Astrocyte (in vitro differentiated cells and primary cell): ENCODE results near the gene MREG. TPM values are rescaled to one million over a fixed set of nuclear protein-coding genes. Genes with fewer than 3 reads are reported as not detected.

Experiments
- DNase-seq: peaks from one replicate; pipeline ENCODE4 v3.0.0-alpha.2; 2010; ENCODE audit warnings: low read depth
- FAIRE-seq: peaks from 2 replicates; lab custom pipeline; 2011; peaks lifted over from hg19 to GRCh38; lab: Jason Lieb, UNC
- H2AFZ ChIP-seq: 2 replicates; pipeline ENCODE4 v1.6.0; 2012; ENCODE audit warnings: low read depth, low read length, inconsistent platforms
- H3K27ac ChIP-seq: 2 replicates; pipeline ENCODE4 v1.5.1; 2011; ENCODE audit warnings: low read depth, low read length, inconsistent platforms
- H3K27me3 ChIP-seq: 2 replicates; pipeline ENCODE4 v1.6.0; 2011; ENCODE audit warnings: low read length, inconsistent platforms; ENCODE audit not compliant: insufficient read depth
- H3K36me3 ChIP-seq: 2 replicates; pipeline ENCODE4 v1.5.1; 2011; ENCODE audit warnings: low read length, inconsistent platforms; ENCODE audit not compliant: insufficient read depth
- H3K4me1 ChIP-seq: 2 replicates; pipeline ENCODE4 v1.5.1; 2011; ENCODE audit warnings: low read length, inconsistent platforms; ENCODE audit not compliant: insufficient read depth
- H3K4me2 ChIP-seq: 2 replicates; pipeline ENCODE4 v1.6.0; 2012; ENCODE audit warnings: low read length, inconsistent platforms
- H3K4me3 ChIP-seq: 2 replicates; pipeline ENCODE4 v1.5.1; 2011; ENCODE audit warnings: low read depth, mild to moderate bottlenecking, low read length, inconsistent platforms; ENCODE audit not compliant: insufficient read depth
- H3K79me2 ChIP-seq: 2 replicates; pipeline ENCODE4 v1.6.0; 2012; ENCODE audit warnings: mild to moderate bottlenecking, low read length, inconsistent platforms; ENCODE audit not compliant: insufficient read depth
- H3K9ac ChIP-seq: 2 replicates; pipeline ENCODE4 v1.6.0; 2012; ENCODE audit warnings: mild to moderate bottlenecking, low read length, inconsistent platforms
- H3K9me3 ChIP-seq: 2 replicates; pipeline ENCODE4 v1.5.1; 2012; ENCODE audit warnings: low read depth, mild to moderate bottlenecking, low read length, inconsistent platforms; ENCODE audit not compliant: insufficient read depth
- H4K20me1 ChIP-seq: 2 replicates; pipeline ENCODE4 v1.6.0; 2012; ENCODE audit warnings: low read length, inconsistent platforms; ENCODE audit not compliant: insufficient read depth
- H3K27ac Mint-ChIP-seq: one replicate; pipeline ENCODE4 v1.8.0; 2021; ENCODE audit warnings: mild to moderate bottlenecking, mixed read lengths; ENCODE audit not compliant: unreplicated experiment
- H3K27me3 Mint-ChIP-seq: one replicate; pipeline ENCODE4 v1.8.0; 2021; ENCODE audit warnings: low read depth, mixed read lengths; ENCODE audit not compliant: unreplicated experiment
- H3K36me3 Mint-ChIP-seq: one replicate; pipeline ENCODE4 v1.8.0; 2021; ENCODE audit warnings: low read depth, mixed read lengths; ENCODE audit not compliant: unreplicated experiment
- H3K4me1 Mint-ChIP-seq: one replicate; pipeline ENCODE4 v1.8.0; 2021; ENCODE audit warnings: low read depth, mixed read lengths; ENCODE audit not compliant: unreplicated experiment
- H3K4me3 Mint-ChIP-seq: one replicate; pipeline ENCODE4 v1.8.0; 2021; ENCODE audit warnings: mild to moderate bottlenecking, moderate library complexity, mixed read lengths; ENCODE audit not compliant: unreplicated experiment
- H3K9me3 Mint-ChIP-seq: one replicate; pipeline ENCODE4 v1.8.0; 2021; ENCODE audit warnings: mild to moderate bottlenecking, mixed read lengths; ENCODE audit not compliant: unreplicated experiment
- EZH2 ChIP-seq: IDR thresholded peaks from 2 replicates; pipeline ENCODE4 v1.6.1; 2012; ENCODE audit warnings: mild to moderate bottlenecking, low read length, inconsistent platforms; ENCODE audit not compliant: insufficient read depth
- total RNA-seq: library from RNA; stranded (reverse); gene quantifications from 2 replicates; pipeline ENCODE4 v1.2.1, GENCODE V29; 2021
- TF ChIP-seq, protein P1 (sequence below): IDR thresholded peaks from 2 replicates; pipeline ENCODE4 v1.5.1; 2011; ENCODE audit warnings: low read depth, mild to moderate bottlenecking, inconsistent platforms, low read length, moderate library complexity; ENCODE audit not compliant: insufficient read depth

Gene MREG
- total RNA-seq, 1 donor from 2014 or later, result 7.8 TPM

DNA sequence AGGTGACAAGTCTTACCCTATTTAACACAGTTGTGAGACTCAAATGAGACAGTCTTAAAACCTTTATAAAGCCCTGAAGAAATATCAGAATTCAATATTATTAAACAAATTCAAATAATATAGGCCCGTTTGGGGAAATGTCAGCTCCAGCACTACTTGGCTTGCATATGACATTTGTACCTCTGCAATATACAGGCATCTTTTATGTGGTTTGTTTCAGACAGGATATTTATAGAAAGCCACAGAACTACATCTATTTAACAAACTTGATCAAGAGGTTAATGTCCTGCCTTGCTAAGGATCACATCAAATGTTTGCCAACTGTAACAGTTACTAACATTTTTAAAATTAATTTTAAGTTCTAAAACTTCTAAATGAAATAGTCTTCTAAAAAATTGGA is 3.2 kb upstream of the MREG start:
- no peak overlapping the region for H3K27ac ChIP-seq

DNA sequence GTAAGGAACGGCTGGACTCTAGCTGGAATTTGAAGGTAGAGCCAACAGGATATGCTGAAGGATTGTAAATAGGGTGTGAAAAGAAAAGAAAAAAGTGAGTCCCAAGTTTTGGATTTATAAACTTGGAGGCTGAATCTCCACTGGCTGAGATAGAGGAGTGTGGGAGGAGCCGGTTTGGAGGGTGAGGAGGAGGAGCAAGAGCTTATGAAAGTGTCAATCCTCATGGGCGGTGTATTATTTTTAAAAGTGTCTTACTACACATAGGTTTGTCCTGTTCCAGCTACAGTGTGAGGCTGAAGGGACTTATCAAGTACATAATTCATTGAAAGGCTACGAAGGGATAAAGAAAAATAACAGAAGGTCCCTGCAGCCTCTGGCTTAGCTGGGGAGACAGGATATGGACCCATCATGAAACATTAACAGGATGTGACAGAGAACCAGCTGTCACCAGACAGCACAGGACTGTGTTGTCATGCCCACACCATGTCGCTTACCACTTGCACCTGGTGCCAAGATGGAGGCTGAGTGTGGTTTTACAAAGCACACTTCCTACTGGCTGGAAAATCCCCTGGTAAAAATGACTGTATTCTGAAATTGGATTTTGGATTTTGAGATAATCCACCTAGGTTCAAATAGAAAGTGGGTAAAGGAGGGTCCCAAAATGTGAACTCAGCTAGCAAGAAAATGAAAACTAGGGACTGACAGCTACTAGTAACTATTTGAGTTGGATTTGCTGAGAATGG is 2.5 kb upstream of the MREG start:
- Mint-ChIP-seq H3K27me3 (no peaks in the 10 kb centered on the region), H3K4me1 (peaks cover 6% of the 10 kb centered on the region), H3K36me3 (no peaks in the 10 kb centered on the region), H3K27ac (no peak overlapping the region), H3K4me3 (no peak overlapping the region), H3K9me3 (no peaks in the 10 kb centered on the region)
- no peaks in the 10 kb centered on the region for H3K27me3 ChIP-seq
- H3K4me2 ChIP-seq, result no peak overlapping the region
- H3K36me3 ChIP-seq, result no peaks in the 10 kb centered on the region
- FAIRE-seq, result no peak
- no peak overlapping the region for H3K4me3 ChIP-seq
- H3K79me2 ChIP-seq, result no peaks in the 10 kb centered on the region
- peaks cover 5% of the 10 kb centered on the region for H3K4me1 ChIP-seq
- no peaks in the 10 kb centered on the region for H4K20me1 ChIP-seq
- no peak overlapping the region for H3K27ac ChIP-seq
- no peaks in the 10 kb centered on the region for H3K9me3 ChIP-seq
- H2AFZ ChIP-seq, result no peak overlapping the region
- no peak for TF ChIP-seq EZH2
- TF ChIP-seq, protein P1, sequence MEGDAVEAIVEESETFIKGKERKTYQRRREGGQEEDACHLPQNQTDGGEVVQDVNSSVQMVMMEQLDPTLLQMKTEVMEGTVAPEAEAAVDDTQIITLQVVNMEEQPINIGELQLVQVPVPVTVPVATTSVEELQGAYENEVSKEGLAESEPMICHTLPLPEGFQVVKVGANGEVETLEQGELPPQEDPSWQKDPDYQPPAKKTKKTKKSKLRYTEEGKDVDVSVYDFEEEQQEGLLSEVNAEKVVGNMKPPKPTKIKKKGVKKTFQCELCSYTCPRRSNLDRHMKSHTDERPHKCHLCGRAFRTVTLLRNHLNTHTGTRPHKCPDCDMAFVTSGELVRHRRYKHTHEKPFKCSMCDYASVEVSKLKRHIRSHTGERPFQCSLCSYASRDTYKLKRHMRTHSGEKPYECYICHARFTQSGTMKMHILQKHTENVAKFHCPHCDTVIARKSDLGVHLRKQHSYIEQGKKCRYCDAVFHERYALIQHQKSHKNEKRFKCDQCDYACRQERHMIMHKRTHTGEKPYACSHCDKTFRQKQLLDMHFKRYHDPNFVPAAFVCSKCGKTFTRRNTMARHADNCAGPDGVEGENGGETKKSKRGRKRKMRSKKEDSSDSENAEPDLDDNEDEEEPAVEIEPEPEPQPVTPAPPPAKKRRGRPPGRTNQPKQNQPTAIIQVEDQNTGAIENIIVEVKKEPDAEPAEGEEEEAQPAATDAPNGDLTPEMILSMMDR, result no peak
- H3K9ac ChIP-seq, result no peak overlapping the region
- no peak for DNase-seq

More for the DNA sequence above, 3.2 kb upstream of the MREG start:
- Mint-ChIP-seq H3K36me3 (no peaks in the 10 kb centered on the region), H3K4me1 (peaks cover 6% of the 10 kb centered on the region), H3K4me3 (no peak overlapping the region), H3K27ac (no peak overlapping the region), H3K9me3 (no peaks in the 10 kb centered on the region), H3K27me3 (no peaks in the 10 kb centered on the region)
- Histone ChIP-seq H4K20me1 (no peaks in the 10 kb centered on the region), H2AFZ (no peak overlapping the region), H3K4me2 (no peak overlapping the region), H3K27me3 (no peaks in the 10 kb centered on the region), H3K9me3 (no peaks in the 10 kb centered on the region), H3K4me3 (no peak overlapping the region), H3K9ac (no peak overlapping the region), H3K36me3 (no peaks in the 10 kb centered on the region), H3K79me2 (no peaks in the 10 kb centered on the region), H3K4me1 (peaks cover 5% of the 10 kb centered on the region)
- no peak for FAIRE-seq
- TF ChIP-seq, protein P1, result no peak
- no peak for TF ChIP-seq EZH2
- no peak for DNase-seq

DNA sequence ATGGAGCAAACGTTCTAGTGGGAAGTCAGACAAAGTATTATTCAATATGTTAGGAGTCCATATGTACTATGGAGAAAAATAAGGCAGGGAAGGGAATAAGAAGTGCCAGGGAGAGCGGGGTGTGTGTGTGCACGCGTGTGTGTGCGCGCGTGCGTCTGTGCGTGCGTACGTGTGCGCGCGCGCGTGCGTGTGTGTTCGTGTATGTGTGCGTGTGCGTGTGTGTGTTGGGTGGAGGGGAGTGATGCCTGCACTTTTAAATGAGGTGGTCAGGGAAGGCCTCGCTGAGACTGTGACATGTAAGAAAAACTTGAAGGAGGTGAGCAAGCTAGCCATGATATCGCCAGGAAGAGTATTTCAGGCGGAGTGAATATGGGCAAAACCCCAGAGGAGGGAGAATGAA is 1.6 kb upstream of the MREG start:
- Histone ChIP-seq H3K4me2 (no peak overlapping the region), H2AFZ (no peak overlapping the region), H3K4me1 (peaks cover 5% of the 10 kb centered on the region), H3K27ac (no peak overlapping the region), H3K9ac (no peak overlapping the region), H3K4me3 (no peak overlapping the region), H3K9me3 (no peaks in the 10 kb centered on the region), H3K36me3 (no peaks in the 10 kb centered on the region), H4K20me1 (no peaks in the 10 kb centered on the region), H3K79me2 (no peaks in the 10 kb centered on the region), H3K27me3 (no peaks in the 10 kb centered on the region)
- no peaks in the 10 kb centered on the region for H3K9me3 Mint-ChIP-seq
- no peak for FAIRE-seq
- no peaks in the 10 kb centered on the region for H3K27me3 Mint-ChIP-seq
- peaks cover 6% of the 10 kb centered on the region for H3K4me1 Mint-ChIP-seq
- no peak overlapping the region for H3K4me3 Mint-ChIP-seq
- H3K27ac Mint-ChIP-seq, result no peak overlapping the region
- TF ChIP-seq EZH2, result no peak
- TF ChIP-seq, protein P1, result no peak
- DNase-seq, result no peak
- no peaks in the 10 kb centered on the region for H3K36me3 Mint-ChIP-seq
